Myocyte (in vitro differentiated cells): ENCODE measurements around the gene CACNA2D2. TPM values are rescaled to one million over a fixed set of nuclear protein-coding genes. Genes with fewer than 3 reads are reported as not detected.

Experiments
- DNase-seq: peaks from one replicate; pipeline ENCODE4 v3.0.0-alpha.2; 2012; ENCODE audit warnings: low read depth
- total RNA-seq: library from RNA; depleted of rRNA; stranded (reverse); fragments of >200 nt; gene quantifications from 2 replicates; pipeline ENCODE4 v1.2.3, GENCODE V29; 2014

CACNA2D2 gene
- total RNA-seq, 1 donor from 2014 or later: not detected

GRCh38 chr3:50502584-50503423, 630 bp downstream of the CACNA2D2 start:
- no peak for DNase-seq

- DNase-seq: no peak
These were observed 1.2 kb downstream of the CACNA2D2 start for GRCh38 chr3:50502225-50502583.

- no peak for DNase-seq
These were observed 7.6 kb downstream of the CACNA2D2 start for GRCh38 chr3:50495609-50496423.

GRCh38 chr3:50494126-50494525, 9.3 kb downstream of the CACNA2D2 start:
- DNase-seq: no peak

GRCh38 chr3:50493623-50494022, 9.8 kb downstream of the CACNA2D2 start:
- DNase-seq: no peak

- DNase-seq: no peak
These were observed 10.3 kb downstream of the CACNA2D2 start for GRCh38 chr3:50493086-50493485.

- DNase-seq: no peak
These were observed 12.4 kb downstream of the CACNA2D2 start for GRCh38 chr3:50491023-50491422.

GRCh38 chr3:50490424-50490823, 13.0 kb downstream of the CACNA2D2 start:
- no peak for DNase-seq

GRCh38 chr3:50487181-50487580, 16.3 kb downstream of the CACNA2D2 start:
- DNase-seq: no peak

GRCh38 chr3:50486219-50486888, 17.1 kb downstream of the CACNA2D2 start:
- DNase-seq: peak; percentile 4

- no peak for DNase-seq
These were observed 18.7 kb downstream of the CACNA2D2 start for GRCh38 chr3:50484722-50485121.

GRCh38 chr3:50483374-50483773, 20.1 kb downstream of the CACNA2D2 start:
- no peak for DNase-seq

GRCh38 chr3:50481992-50482391, 21.4 kb downstream of the CACNA2D2 start:
- DNase-seq: no peak

GRCh38 chr3:50480471-50480870, 23.0 kb downstream of the CACNA2D2 start:
- no peak for DNase-seq

GRCh38 chr3:50479523-50479922, 23.9 kb downstream of the CACNA2D2 start:
- DNase-seq: no peak

- no peak for DNase-seq
These were observed 24.7 kb downstream of the CACNA2D2 start for GRCh38 chr3:50478671-50479260.

GRCh38 chr3:50478051-50478450, 25.4 kb downstream of the CACNA2D2 start:
- DNase-seq: no peak

- DNase-seq: no peak
These were observed 28.1 kb downstream of the CACNA2D2 start for GRCh38 chr3:50475348-50475747.

- DNase-seq: peak; percentile 12
These were observed 28.7 kb downstream of the CACNA2D2 start for GRCh38 chr3:50474717-50475116.

GRCh38 chr3:50473768-50474167, 29.7 kb downstream of the CACNA2D2 start:
- no peak for DNase-seq

GRCh38 chr3:50472958-50473357, 30.5 kb downstream of the CACNA2D2 start:
- DNase-seq: no peak
